Stimulated activated CD8-positive, alpha-beta memory T cell treated with anti-CD3 and anti-CD28 coated beads, Interleukin-15, amount 100 ng/mL, for 1 hour (primary cell): ENCODE measurements around the gene GALNT18.

Experiments
- DNase-seq: peaks from one replicate; pipeline ENCODE4 v3.0.0-alpha.2; 2020; ENCODE audit warnings: low read depth

GALNT18 gene

GRCh38 chr11:11565636-11566035 lies 56.2 kb downstream of the GALNT18 start:
- DNase-seq: no peak

- no peak for DNase-seq
Measured at GRCh38 chr11:11563200-11563975, 58.4 kb downstream of the GALNT18 start.

- no peak for DNase-seq
Measured at GRCh38 chr11:11561991-11562390, 59.8 kb downstream of the GALNT18 start.

- DNase-seq: no peak
Measured at GRCh38 chr11:11558826-11559225, 63.0 kb downstream of the GALNT18 start.

GRCh38 chr11:11558396-11558795 lies 63.4 kb downstream of the GALNT18 start:
- DNase-seq: no peak

- DNase-seq: no peak
Measured at GRCh38 chr11:11555208-11555607, 66.6 kb downstream of the GALNT18 start.

- DNase-seq: no peak
Measured at GRCh38 chr11:11553573-11553972, 68.2 kb downstream of the GALNT18 start.

GRCh38 chr11:11552529-11553087 lies 69.2 kb downstream of the GALNT18 start:
- DNase-seq: no peak

- DNase-seq: no peak
Measured at GRCh38 chr11:11550534-11550933, 71.3 kb downstream of the GALNT18 start.

- DNase-seq: no peak
Measured at GRCh38 chr11:11545285-11546275, 76.2 kb downstream of the GALNT18 start.

GRCh38 chr11:11543656-11544055 lies 78.1 kb downstream of the GALNT18 start:
- no peak for DNase-seq

GRCh38 chr11:11540157-11540556 lies 81.6 kb downstream of the GALNT18 start:
- no peak for DNase-seq

- no peak for DNase-seq
Measured at GRCh38 chr11:11538277-11538960, 83.4 kb downstream of the GALNT18 start.

GRCh38 chr11:11537871-11538270 lies 83.9 kb downstream of the GALNT18 start:
- no peak for DNase-seq

GRCh38 chr11:11537372-11537771 lies 84.4 kb downstream of the GALNT18 start:
- DNase-seq: no peak

- DNase-seq: no peak
Measured at GRCh38 chr11:11536650-11537049, 85.2 kb downstream of the GALNT18 start.

- no peak for DNase-seq
Measured at GRCh38 chr11:11535611-11536010, 86.2 kb downstream of the GALNT18 start.

GRCh38 chr11:11534981-11535380 lies 86.8 kb downstream of the GALNT18 start:
- DNase-seq: no peak

GRCh38 chr11:11533751-11534150 lies 88.1 kb downstream of the GALNT18 start:
- DNase-seq: no peak

GRCh38 chr11:11533057-11533456 lies 88.7 kb downstream of the GALNT18 start:
- DNase-seq: no peak

GRCh38 chr11:11532574-11532973 lies 89.2 kb downstream of the GALNT18 start:
- no peak for DNase-seq
